Bronchial epithelial cell (primary cell): ENCODE results near the gene FAM9C. TPM values are rescaled to one million over a fixed set of nuclear protein-coding genes. Genes with fewer than 3 reads are reported as not detected.

Experiments
- DNase-seq: peaks from one replicate; pipeline ENCODE4 v3.0.0-alpha.2; 2010; ENCODE audit warnings: low read depth
- FAIRE-seq: peaks from 2 replicates; lab custom pipeline; 2011; peaks lifted over from hg19 to GRCh38; lab: Jason Lieb, UNC
- H3K27me3 ChIP-seq: 2 replicates; pipeline ENCODE4 v1.5.1; 2011; ENCODE audit warnings: low read length; ENCODE audit not compliant: control insufficient read depth, insufficient read depth
- H3K36me3 ChIP-seq: 2 replicates; pipeline ENCODE4 v1.5.1; 2011; ENCODE audit warnings: low read length; ENCODE audit not compliant: control insufficient read depth, insufficient read depth
- H3K4me3 ChIP-seq: 2 replicates; pipeline ENCODE4 v1.5.1; 2011; ENCODE audit warnings: mild to moderate bottlenecking, low read depth, low read length, control low read depth
- total RNA-seq: library from RNA; depleted of rRNA; stranded (reverse); fragments of >200 nt; gene quantifications from 2 replicates; pipeline ENCODE4 v1.2.1, GENCODE V29; 2014
- TF ChIP-seq, protein P1 (sequence below): IDR thresholded peaks from 2 replicates; pipeline ENCODE4 v1.5.1; 2011; ENCODE audit warnings: mild to moderate bottlenecking, moderate library complexity, low read length, control low read depth, inconsistent platforms; ENCODE audit not compliant: insufficient read depth, severe bottlenecking

Gene FAM9C
- total RNA-seq, 1 donor from 2014 or later = not detected

DNA sequence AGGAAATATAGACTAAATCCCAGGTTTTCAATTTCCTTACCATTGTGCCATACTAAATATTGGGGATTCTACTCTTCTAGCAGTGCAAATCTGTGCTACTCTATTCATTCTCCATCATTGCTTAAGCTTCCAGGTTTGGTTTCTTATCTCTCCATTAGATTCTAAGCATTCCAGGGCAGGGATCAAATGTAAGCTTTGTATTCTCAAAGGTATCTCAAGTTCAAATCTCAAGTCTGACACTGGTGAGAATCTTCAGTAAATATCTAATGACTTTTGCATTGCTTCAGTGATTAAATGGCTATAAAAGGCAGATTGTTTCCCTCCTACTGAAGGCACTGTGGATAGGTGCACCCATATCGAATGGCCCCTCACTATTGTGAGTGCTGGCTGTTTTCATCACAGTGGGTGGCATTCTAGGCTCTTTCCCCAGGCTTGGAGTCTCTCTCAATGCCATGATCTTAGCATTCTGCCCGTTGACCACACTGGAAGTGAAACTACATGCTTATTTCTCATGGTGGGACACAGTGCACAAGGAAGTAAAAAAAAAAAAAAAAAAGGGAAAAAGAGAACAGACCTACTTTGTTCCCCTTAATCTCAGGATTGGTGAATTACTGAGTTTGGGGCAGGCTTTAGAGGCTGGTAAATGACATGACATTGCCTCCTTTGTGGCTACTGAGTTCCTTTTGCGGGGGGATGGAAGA, 28.7 kb downstream of the FAM9C start:
- Histone ChIP-seq H3K27me3 (no peaks in the 10 kb centered on the region), H3K4me3 (no peak overlapping the region), H3K36me3 (no peaks in the 10 kb centered on the region)
- TF ChIP-seq, protein P1, sequence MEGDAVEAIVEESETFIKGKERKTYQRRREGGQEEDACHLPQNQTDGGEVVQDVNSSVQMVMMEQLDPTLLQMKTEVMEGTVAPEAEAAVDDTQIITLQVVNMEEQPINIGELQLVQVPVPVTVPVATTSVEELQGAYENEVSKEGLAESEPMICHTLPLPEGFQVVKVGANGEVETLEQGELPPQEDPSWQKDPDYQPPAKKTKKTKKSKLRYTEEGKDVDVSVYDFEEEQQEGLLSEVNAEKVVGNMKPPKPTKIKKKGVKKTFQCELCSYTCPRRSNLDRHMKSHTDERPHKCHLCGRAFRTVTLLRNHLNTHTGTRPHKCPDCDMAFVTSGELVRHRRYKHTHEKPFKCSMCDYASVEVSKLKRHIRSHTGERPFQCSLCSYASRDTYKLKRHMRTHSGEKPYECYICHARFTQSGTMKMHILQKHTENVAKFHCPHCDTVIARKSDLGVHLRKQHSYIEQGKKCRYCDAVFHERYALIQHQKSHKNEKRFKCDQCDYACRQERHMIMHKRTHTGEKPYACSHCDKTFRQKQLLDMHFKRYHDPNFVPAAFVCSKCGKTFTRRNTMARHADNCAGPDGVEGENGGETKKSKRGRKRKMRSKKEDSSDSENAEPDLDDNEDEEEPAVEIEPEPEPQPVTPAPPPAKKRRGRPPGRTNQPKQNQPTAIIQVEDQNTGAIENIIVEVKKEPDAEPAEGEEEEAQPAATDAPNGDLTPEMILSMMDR = no peak
- FAIRE-seq (no peak), DNase-seq (no peak)

DNA sequence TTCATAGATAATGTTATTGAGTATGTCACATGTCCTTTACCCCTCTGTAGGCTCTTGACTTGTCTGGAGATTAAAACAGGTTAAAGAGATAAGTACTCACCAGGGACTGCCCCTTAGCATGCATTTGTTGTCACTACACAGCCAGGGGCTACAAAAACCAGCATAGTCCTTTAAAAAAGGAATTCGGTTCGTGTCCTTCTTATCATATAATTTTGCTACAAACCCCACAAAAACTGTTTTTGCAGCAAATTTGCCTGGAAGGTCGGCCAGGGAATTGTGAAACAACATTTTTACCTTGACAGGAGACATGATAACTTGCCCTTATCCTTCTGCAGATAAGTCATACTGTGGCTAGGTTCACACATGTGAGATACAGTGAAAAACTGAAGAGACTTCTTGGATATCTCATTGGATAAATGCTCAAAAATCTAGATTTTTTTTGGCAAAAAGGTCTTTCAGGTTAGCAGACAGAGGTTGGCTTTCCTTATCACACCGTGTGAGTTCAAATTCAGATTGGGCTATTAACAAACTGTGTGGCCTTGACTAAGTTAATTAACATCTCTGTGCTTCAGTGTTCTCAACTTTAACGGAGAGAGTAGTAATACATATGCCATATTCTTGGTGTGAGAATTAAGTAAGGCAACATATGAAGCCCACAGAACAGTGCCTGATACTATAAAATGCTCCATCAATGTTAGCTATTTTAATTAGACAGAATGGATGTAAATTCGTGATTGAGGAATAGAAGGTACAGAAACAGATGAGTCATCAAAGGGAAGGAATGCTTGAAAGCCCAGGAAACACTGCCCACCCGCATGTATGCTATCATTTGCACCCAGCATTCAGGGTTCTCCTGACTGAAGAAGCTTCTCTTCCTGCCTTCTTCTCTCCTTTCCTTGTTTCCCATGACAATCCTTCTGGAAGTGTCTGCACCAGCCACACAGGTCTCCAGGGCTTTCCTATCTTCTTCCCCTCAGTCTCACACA, 30.0 kb downstream of the FAM9C start:
- no peak for DNase-seq
- Histone ChIP-seq H3K36me3 (no peaks in the 10 kb centered on the region), H3K4me3 (no peak overlapping the region), H3K27me3 (no peaks in the 10 kb centered on the region)
- TF ChIP-seq, protein P1 = no peak
- no peak for FAIRE-seq

DNA sequence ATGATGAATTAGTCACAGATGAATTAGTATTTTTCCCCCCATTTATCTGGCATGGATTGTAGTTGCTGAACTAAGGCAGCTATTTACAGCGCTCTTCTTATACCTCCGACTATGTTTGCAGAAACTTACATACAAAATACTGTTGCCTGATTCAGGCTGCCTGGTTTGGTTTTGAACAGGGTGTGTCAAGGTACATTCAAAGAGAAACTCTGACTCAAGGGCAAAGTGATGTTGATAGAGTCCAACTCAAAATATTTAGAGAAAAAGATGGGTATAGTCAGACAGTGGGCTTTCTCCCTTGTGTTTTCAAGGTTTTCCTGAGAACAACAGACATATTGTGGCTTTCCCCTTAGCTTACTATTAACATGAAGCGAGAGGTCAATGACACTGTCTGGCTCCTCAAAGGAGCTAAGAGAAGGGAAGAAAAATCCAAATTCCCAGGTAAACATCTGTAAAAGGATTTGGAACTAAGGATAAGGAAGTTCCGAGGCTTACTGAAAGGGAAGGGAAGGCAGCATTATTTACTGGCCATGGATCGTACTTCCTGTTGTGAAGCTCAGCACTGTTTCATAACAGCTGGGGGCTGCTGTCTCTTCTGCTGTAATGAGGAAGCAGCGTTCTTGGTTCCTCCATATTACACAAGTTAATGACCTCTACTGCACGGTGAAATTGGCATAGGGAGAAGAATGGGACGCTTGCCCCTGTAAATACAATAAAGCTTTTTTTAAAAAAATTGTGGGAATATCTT, 30.9 kb downstream of the FAM9C start:
- H3K4me3 ChIP-seq = no peak overlapping the region
- FAIRE-seq (no peak), DNase-seq (no peak)
- TF ChIP-seq, protein P1 = no peak
- H3K36me3 ChIP-seq = no peaks in the 10 kb centered on the region
- no peaks in the 10 kb centered on the region for H3K27me3 ChIP-seq

DNA sequence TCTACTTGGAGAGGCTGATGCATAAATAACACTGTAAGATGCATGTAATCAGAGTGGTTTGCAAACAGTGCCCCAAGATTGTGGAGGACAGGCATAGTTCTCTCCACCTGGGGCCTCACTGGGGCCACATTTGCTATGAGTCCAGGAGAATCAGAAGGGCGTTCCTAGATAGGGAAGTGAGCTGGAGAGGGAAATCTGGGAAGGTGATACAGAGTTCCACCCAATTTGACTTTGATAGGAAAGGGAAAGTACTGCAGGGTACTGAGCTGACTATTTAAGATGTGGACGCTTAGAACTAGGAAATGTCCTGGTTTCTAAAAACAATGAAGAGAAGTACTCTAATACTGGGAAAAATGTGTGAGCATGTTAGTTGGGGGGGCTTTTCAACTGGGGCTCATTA, 33.9 kb downstream of the FAM9C start:
- H3K27me3 ChIP-seq = no peaks in the 10 kb centered on the region
- H3K36me3 ChIP-seq = no peaks in the 10 kb centered on the region
- TF ChIP-seq, protein P1 = no peak
- H3K4me3 ChIP-seq = no peak overlapping the region
- FAIRE-seq (no peak), DNase-seq (no peak)

DNA sequence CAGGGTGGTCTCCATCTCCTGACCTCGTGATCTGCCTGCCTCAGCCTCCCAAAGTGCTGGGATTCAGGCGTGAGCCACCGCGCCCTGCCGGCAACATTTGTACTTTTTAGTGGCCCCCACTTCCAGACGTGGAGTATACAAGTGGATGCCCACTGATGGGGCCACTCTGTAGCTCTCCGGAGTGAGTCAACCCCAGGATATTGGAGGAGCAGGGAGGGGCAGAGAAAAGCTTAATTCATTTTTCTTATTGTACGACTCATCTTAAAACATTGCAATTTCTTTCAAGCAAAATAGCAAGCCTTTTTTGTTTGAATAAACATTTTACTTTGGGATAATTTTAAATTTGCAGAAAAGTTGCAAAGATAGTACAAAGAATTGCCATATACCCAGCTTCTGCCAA, 34.6 kb downstream of the FAM9C start:
- FAIRE-seq = no peak
- TF ChIP-seq, protein P1 = no peak
- Histone ChIP-seq H3K4me3 (no peak overlapping the region), H3K27me3 (no peaks in the 10 kb centered on the region), H3K36me3 (no peaks in the 10 kb centered on the region)
- DNase-seq = no peak
